Stimulated activated CD8-positive, alpha-beta memory T cell treated with anti-CD3 and anti-CD28 coated beads, Interleukin-2, amount 100 ng/mL, for 48 hours (primary cell): Measurements from ENCODE around the gene HOXA13.

Experiments
- DNase-seq, 2 donors: peaks; one replicate each; pipeline ENCODE4 v3.0.0-alpha.2; 2020; ENCODE audit warnings: low read depth in 2 of 2

The HOXA13 gene

DNA sequence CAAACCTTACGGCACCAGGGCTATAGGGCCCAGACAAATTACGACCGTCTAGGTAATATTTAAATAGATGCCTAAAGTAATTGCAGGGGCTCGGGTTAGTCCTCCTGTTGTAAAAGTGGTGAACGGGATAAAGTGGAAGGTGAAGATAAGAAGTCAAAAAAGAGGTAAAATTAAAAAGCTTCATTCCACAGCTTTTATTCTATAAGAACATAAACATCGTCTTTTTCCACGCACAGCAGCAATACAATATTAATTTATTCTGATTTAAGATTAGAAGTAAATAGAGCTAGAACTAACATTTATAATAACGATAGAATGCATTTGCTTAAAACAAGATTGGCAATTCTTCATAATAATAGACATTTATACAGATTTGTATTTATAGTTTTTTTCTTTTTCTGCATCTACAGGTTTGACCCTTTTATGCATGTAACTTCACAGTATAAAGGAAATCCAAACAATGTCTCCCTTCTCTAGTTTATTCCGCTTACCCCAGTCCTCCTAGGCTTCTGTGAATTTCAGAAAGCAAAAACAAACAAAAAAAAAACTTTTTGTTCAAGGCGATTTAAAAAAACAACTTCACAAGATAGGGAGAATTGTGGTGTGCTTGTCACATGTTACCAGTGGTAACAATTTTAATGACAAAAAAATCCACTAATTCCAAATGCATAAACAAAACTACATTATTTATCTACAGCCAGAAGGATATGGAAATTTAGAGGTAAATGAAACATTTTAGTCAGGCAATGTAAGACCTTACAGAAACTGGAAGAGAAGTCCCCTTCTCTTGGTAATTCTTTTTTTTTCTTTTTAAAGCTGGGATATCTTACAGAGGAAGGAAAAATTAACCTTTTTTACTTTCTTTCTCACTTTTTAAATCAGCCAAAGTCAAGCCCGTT, 29.2 kb downstream of the HOXA13 start:
- no peak for DNase-seq

DNA sequence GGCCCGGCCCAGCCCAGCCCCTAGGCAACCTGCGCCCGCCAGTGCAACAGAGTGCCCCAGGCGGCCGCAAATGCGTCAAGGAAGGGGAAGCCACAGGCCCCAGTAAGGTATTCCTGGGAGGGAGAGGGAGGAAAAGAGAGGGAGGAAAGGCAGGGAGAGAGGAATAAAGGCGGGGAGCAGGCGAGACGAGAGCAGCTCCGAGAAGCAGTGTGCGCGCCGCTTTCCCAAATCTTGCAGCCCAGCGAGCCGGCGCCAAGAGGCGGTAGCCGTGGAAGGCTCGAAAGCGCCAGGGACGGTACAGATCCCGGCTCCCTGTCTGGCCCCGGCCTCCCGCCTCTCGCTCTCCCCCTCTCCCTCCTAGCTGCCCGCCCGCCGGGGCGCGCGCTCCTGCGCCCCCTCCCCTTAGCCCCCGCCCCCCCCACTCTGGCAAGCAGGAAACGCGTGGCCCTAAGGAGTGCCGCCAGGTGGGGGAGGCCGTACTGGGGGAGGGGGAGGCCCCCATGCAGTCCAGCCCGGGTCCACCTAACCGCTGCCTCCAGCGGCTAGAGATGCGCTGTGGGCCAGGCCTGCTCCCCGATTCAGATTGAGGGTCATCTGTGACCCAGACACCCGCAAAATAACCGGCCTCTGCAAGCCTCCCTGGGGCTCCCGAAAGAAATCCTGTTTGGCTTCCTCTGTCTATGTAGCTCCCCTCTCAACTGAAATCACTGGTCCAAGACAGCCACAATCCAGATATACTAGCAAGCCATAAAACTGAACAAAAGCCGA, 30.0 kb downstream of the HOXA13 start:
- no peak for DNase-seq

DNA sequence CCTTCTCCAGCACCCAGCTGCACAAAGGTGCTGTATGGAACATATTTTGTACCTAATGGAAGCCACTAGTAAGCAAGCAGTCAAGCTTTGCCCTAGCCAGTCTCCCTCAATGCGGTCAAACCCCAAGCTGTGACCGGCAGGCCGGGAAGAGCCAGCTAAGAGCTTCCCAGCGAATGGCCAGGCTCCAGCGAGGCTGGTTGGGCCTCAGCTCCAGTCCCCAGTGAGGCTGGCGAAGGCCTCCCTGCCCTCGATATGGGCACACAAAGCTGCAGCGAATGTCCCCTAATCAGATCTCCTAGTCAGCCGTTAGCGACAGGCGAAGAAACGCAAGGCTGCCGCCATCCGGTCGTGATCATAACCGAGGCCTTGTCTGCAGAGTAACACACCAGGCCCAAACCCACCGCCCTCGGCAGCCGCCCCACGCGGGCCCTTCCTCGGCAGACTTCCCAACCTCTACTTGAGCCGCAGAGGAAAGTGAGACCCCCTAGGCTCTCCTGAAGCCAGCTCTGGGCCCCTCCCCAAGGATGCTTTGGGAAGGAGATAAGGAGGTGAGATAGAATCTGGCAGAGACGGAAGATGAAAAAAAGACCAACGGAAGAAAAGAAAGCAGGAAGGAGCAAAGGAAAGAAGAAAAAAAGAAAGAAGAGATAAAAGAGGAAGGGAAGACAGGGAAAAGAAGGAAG, 31.5 kb downstream of the HOXA13 start:
- DNase-seq, result no peak

DNA sequence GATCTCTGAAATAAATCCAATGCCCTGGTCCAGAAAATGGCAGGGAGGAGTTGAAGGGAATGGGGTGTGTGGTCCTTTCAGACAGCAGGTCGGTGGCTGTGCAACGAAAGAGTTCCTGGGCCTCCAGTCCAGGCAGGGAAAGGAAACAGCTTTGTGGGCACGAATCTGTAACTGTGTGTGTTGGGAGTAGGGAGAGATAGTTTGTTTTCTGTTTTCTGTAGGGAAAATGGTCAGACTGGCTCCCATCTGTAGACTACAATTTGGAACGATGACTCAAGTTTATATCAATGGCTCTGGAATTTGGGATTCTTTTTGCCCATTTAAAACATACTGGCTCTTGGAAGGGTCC, 32.0 kb downstream of the HOXA13 start:
- no peak for DNase-seq

DNA sequence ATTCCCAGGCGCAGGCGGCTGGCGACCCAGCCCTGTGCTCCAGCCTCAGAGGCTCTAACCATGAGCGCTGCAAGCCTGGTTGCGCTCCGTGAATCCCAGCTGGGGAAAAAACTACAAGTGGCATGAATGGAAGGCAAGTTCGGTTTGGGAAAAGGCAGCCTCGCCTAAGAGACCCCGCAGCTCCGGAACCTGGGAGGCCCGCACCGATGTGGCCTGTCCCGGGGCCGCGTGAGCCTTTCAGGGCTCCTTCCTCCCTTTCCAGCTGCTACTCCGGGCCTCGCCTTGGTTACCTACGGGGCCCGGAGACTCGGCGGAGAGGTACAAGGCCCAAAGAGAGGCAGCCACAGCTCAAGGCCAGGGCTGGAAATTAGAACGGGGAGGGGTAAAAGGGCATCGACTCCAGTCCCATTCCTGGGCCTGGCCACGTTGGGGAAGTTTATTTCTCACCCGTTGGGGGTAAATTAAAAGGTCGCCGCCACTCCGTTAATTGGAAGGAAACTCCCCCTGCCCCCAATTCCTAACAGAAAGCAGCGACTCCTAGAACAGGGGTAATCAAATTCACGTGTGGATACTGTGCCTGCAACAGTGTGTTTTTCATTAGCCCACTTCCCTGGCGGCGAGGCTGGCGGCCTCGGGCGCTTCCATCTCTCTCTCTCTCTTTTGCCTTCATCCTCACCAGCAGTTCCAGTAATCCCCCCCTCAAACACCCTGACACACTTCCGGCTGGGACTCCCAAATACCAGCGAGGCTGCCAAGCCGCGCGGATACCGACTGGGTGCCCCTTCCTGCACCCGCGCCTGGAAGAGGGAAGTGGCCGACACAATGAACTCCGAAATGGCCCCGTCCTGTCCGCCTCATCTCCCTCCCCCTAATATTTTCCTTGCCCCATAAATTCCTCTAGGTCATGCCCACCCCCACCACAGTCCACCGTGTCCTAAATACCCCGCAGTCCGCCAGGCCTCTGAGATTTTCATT, 33.1 kb downstream of the HOXA13 start:
- DNase-seq, result no peak

DNA sequence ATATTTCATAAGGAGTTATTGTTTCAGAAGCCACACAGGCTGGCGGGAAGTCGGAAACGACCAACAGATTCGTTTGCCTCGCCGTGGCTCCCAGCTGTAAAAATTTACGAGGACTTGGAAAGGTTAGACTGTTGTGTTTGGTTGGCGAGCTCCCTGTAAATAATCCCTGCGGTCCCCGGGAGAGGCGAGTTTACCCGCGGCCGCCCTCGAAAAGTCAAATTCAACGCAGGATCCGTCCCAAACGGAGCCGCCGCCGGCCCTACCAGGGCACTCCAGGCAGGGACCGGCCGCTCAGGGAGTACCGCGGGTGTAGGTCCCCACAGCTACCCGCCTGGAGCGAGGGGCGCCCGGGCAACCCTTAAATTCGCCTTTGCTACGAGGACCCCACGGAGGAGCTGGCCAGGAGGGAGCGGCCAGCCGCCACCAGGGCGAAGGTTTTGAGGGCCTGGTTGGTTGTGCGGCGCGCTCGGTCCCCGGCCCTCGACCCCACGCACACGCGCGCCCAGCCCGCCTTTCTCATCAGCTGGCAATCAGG, 33.8 kb downstream of the HOXA13 start:
- DNase-seq, result no peak

DNA sequence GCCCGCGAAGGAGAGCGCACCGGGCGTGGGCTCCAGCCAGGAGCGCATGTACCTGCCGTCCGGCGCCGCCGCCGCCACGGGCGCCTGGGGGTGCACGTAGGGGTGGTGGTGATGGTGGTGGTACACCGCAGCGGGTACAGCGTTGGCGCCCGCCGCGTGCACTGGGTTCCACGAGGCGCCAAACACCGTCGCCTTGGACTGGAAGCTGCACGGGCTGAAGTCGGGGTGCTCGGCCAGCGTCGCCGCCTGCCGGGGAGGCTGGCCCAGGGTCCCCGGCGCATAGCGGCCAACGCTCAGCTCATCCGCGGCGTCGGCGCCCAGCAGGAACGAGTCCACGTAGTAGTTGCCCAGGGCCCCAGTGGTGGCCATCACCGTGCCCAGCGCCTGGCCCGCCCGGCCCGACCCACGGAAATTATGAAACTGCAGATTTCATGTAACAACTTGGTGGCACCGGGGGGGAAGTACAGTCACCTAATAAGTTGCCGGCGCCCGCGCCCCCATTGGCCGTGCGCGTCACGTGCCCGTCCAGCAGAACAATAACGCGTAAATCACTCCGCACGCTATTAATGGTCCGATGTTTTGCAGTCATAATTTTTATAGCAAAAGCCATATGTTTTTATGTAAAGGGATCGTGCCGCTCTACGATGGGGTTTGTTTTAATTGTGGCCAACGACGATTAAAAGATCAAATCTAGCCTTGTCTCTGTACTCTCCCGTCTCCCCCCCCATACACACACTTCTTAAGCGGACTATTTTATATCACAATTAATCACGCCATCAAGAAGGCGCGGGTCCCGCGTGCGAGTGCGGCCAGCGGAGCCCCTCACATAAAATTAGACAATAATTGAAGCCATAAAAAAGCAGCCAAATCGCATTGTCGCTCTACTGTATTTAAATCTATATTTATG, 34.5 kb downstream of the HOXA13 start, which contains the start of gene HOXA9:
Gene HOXA9, minus strand, starts transcription at position 449 of the 907 bp plus-strand sequence. Its CDS starts 80 bp downstream, at position 369.
- no peak for DNase-seq

DNA sequence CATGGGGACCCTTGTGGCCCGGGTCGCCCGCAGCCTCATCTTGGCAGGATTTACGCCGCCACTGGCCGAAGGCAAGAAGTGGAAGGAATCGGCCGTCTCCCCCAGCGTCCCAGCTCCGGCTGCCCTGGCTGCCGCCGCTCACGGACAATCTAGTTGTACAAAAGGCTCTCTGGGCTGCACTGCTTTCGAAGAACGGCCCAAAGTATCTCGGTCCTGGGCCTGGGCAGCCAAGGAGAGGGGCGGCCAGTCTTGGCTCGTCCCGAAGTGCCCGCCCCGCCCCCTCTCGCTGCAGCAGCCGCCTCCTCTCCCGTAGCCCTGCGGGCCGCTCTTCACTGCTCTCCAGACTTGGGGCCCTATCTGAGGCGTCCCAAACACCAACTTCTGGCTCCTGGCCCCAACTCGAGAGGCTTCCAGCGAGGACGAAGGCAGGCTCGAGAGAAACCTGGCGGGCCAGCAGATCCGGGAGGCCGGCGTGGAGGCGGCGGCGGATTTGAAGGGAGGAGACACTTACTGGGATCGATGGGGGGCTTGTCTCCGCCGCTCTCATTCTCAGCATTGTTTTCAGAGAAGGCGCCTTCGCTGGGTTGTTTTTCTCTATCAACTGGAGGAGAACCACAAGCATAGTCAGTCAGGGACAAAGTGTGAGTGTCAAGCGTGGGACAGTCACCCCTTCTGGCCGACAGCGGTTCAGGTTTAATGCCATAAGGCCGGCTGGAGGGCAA, 35.4 kb downstream of the HOXA13 start:
- no peak for DNase-seq

DNA sequence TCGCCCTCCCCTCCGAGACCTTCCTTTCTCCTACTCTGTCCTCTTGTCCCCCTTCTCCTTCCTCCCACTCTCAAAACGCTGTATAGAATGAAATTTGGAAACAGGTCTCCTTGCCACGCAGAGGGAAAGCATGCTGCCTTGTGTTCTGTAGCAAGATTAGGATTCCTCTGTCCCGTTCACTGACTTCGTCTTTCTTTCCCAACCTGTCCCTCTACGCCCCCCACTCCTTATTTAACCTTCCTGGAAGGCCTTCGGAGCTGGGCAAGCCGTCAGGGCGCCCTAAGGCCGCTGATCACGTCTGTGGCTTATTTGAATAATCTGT, 35.9 kb downstream of the HOXA13 start:
- no peak for DNase-seq

DNA sequence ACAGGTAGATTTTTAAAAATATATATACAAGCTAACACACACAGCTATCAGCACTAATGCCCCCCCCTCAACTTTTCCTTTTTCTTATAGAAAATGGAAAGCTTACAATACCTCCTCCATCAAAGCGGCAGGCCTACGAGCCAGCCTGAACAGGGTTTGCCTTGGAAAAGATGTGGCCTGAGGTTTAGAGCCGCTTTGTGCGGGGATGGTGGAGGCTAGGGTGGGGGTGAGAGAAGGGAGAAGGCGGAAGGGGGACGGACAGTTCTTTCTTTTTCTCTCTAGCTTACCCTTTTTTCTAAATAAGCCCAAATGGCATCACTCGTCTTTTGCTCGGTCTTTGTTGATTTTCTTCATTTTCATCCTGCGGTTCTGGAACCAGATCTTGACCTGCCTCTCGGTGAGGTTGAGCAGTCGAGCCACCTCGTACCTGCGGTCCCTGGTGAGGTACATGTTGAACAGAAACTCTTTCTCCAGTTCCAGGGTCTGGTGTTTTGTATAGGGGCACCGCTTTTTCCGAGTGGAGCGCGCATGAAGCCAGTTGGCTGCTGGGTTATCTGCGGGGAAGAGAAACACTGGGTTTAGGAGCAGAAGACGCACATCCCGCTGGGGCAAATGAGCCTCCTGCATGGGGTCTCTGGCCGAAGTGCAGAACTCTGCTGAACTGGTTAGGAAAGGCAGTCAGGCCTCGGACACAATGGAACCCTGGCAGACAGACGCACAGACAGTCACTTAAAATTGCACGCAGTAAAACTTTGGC, 36.4 kb downstream of the HOXA13 start:
- DNase-seq, result no peak

DNA sequence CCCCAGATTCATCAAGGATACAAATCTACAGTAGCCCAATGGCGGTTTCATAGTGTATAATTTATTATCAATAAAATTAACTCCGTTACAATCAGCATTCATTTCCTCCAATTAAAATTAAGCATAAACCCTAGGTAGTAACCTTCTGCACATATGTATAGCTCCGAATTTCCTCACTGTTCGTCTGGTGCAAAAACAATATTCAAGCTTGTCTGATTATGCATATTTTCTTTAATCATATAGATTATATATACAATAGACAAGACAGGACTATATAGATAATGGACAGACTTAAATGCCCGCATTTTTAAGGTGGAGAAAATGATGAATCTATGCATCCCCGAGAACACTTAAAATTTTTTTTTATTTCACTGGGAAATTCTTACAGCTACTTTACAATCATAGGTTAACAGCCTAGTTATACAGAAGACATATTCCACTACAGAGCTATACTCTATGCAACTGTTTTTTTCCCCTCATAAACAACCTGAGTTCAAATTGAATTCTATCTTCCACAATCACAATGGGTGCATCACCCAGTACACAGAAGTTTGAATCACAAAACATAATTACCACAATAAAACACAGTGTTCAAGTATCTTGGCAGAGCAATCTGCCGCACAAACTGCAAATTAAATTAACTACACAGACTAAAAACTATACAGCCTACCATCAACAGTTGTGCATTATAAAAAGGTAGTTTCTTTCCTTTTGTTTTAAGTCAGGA, 37.2 kb downstream of the HOXA13 start:
- DNase-seq, result no peak

DNA sequence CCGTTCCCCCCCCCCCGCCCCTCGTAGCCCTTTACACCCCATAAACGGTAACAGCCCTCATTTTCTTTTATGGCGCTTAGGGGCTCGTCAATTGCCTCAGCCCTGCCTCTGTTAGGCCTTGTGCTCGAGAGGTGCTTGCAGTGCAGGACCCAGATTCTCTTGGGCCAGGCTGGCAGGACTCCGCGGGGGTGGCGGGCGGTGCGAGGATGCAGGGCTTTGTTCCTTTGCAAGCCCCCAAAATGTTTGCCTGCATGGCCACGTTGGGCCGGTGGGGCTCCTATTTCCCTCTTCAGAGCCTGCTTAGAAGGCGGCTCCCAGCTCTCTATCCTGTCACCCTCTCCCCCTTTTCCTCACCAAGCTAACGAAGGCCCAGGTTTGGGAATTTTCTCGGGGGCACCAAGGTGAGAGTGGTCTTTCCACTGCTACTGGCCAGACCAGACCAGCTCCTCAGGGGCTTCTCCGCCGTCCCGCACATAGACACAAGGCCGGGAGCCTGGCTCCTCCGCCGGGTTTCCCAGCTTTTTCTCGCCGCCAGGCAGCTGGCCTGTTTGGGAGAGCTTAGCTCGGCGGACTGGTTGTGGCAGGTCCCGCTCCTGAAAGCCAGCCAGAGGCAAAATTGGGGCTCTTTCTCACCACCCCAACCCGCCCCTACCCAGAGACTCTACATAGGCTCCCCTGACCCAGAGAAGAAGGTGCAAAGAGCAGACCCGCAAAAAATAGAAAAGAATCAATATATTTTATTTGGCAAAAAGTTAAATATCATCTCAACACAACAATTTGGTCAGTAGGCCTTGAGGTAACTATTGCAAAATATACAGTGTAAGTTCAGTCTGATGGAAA, 38.0 kb downstream of the HOXA13 start:
- DNase-seq, result no peak

DNA sequence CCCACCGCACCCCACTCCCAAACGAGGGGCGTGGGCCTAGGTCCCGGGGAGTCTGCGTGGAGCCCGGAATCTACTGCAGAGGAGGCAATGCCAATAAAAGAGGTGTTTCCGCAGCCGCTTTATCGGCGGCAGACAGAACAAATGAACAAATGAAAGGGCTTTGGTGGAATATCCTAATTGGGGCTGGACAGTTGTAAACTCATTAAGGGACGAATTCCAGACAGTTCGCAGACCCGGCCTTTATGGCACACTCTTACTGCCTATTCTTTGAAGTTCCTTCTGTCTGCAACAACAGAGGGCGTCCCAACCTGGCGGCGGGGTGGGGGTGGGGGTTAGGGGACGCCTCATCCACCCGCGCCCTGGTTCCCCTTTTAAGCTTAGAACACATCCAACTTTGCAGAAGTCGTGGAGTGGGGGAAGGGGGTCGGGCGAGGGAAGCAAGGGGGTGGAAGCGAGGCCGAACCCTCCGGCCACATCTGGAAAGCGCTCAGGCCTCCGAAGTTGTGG, 38.6 kb downstream of the HOXA13 start:
- DNase-seq, result no peak

DNA sequence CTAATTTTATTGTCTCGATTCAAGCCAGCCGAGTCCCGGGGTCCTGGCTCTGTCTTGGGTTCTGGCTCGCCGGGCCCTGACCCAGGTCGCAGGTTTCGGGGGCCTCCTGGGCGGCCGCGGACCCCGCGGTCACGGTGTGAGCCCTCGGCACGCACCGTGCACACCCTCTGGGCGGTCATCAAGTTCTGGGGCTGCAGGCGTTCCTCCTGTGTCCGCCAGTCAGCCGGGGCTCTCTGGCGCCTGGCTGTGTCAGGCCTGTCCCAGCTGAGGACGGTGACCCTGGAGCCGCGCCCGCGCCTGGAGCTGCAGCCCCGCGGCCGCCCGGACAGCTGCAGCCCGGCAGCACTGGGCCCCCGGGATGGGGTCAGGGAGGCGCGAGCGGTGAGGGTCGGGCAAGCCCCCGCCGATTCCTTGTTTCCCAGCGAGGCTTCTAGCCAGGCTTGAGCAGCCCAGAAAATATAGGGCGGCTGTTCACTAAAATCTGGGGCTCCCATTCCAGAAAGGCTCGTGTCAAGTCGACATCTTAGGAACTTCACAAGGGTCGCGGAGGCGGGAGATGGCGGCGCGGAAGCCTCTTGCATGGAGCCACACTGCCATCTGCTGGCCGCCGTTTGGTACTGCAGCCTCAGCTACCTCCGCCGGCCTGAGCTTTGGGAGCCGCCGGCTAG, 39.2 kb downstream of the HOXA13 start:
- peak; percentile 74 to 77 for DNase-seq

DNA sequence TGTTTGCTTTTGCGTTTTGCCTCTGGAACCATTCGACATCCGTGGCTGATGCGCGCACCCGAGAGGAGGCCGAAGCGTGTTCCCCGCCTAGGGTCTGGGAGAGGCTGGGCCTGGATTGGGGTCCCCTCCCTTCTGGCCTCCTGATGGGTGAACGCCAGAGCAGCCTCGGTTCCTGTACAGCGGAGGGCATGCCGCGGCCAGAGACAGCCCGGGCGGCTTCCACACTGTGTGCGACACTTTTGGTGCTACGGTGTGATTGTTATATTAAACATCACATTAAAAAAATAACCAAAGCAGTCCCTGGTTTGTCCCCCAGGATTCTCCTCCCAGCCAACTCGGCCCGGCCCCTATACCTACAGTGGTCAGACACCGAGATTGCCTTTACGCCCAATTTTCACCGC, 39.7 kb downstream of the HOXA13 start:
- no peak for DNase-seq
